ENCODE data around the gene FAR1.

FAR1 gene

GRCh38 chr11:13759050-13759449 is 90.6 kb downstream of the FAR1 start:
- DNase-seq (ENCODE audit: low spot score): no peak
- no peak overlapping the region for H3K27ac ChIP-seq
- CTCF ChIA-PET: interaction anchor here (1.1 kb wide), 1 partner anchor 10 kb away, joined by 5 read pairs; no protein-coding TSS in a partner anchor
- TF ChIP-seq CTCF (conservative IDR thresholded peaks at IDR 0.05; ENCODE audit: low read depth): no peak
- POLR2A ChIA-PET (ENCODE audit: low non-redundant PET): no interaction called here

DNA sequence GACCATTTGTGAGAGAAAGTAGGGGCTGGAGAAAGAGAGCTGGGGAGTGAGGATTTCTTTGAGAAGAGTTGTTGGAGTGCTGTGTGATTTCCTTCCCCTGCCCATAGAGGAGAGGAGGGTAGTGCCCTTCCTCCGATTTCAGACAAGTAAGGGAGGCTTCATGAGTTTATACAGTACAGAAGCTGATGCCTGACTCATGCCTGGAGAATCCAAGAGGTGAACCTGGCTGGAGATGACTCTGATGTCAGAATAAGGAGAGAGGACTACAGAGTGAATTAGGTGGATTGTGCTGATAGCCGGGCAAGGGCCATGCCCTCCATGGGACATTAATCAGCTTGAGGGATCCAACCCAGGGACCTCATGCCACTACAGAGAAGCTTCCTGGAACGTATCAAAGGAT is 91.6 kb downstream of the FAR1 start:
- ChIA-PET CTCF (interaction anchor here (0.6 kb wide), 1 partner anchor 419 kb away, joined by 3 read pairs; no protein-coding TSS in a partner anchor), POLR2A (ENCODE audit: low non-redundant PET) (no interaction called here)
- TF ChIP-seq CTCF (conservative IDR thresholded peaks at IDR 0.05; ENCODE audit: low read depth): no peak
- H3K27ac ChIP-seq: no peak overlapping the region
- no peak for DNase-seq (ENCODE audit: low spot score)

- no peak for DNase-seq (ENCODE audit: low spot score)
- POLR2A ChIA-PET (ENCODE audit: low non-redundant PET): no interaction called here
- H3K27ac ChIP-seq: no peak overlapping the region
- no peak for TF ChIP-seq CTCF (conservative IDR thresholded peaks at IDR 0.05; ENCODE audit: low read depth)
- CTCF ChIA-PET: interaction anchor here (1.0 kb wide), 1 partner anchor 12 kb away, joined by 3 read pairs; no protein-coding TSS in a partner anchor
Measured at GRCh38 chr11:13761250-13761649, 92.8 kb downstream of the FAR1 start.

- H3K27ac ChIP-seq: no peak overlapping the region
- ChIA-PET CTCF (interaction anchor here (1.0 kb wide), 1 partner anchor 11 kb away, joined by 3 read pairs; no protein-coding TSS in a partner anchor), POLR2A (ENCODE audit: low non-redundant PET) (no interaction called here)
- TF ChIP-seq CTCF (conservative IDR thresholded peaks at IDR 0.05; ENCODE audit: low read depth): no peak
- DNase-seq (ENCODE audit: low spot score): no peak
Measured at GRCh38 chr11:13761716-13762115, 93.2 kb downstream of the FAR1 start.

DNA sequence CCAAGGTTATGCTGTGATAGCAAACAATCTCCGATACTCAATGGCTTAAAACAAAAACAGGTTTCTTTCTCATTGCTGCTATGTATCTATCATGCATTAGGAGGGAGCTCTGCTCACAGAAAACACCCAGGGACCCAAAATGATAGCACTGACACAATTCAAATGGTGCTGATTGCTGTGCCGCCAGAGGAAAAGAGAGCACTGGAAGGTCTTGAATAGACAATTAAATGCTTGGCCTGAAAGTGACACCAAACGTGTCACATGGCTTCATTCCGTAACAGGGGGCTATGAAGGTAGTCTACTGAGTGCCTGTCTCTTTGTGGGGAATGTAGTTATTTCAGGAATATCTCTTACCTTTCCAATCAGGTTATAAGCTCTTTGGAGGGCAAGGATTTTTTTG is 94.2 kb downstream of the FAR1 start:
- no peak overlapping the region for H3K27ac ChIP-seq
- CTCF ChIA-PET: no interaction called here
- POLR2A ChIA-PET (ENCODE audit: low non-redundant PET): no interaction called here
- no peak for DNase-seq (ENCODE audit: low spot score)
- TF ChIP-seq CTCF (conservative IDR thresholded peaks at IDR 0.05; ENCODE audit: low read depth): no peak

DNA sequence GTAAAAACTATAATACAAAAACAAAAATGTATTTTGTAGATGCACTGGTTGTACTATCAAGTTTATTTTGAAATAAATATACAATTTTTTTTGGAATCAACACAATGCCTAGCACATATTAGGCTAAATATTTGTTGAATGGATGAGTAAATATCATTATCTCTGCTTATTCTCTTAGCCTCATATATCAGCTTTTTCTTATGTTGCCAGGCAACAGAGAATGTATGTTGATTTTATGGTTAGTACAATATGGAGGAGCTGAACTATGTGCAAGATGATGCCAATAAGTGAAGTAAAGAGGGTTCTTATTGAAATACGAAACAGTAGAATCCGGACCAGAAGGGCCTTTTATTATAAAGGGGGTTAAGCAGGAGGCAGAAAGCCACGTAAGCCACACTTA is 94.9 kb downstream of the FAR1 start:
- POLR2A ChIA-PET (ENCODE audit: low non-redundant PET): no interaction called here
- TF ChIP-seq CTCF (conservative IDR thresholded peaks at IDR 0.05; ENCODE audit: low read depth): no peak
- CTCF ChIA-PET: no interaction called here
- no peak overlapping the region for H3K27ac ChIP-seq
- no peak for DNase-seq (ENCODE audit: low spot score)

- DNase-seq (ENCODE audit: low spot score): no peak
- no peak for TF ChIP-seq CTCF (conservative IDR thresholded peaks at IDR 0.05; ENCODE audit: low read depth)
- ChIA-PET CTCF (no interaction called here), POLR2A (ENCODE audit: low non-redundant PET) (no interaction called here)
- no peak overlapping the region for H3K27ac ChIP-seq
Measured at GRCh38 chr11:13765886-13766285, 97.4 kb downstream of the FAR1 start.
